ENCODE data around the gene C10orf143. TPM values are rescaled to one million over a fixed set of nuclear protein-coding genes. Genes with fewer than 3 reads are reported as not detected.

The C10orf143 gene
- total and polyA plus RNA-seq, 7 experiments from 2014 or later, result 2.6 to 36.5 (median 11.6) TPM

GRCh38 chr10:130022511-130023299 is 87.9 kb downstream of the C10orf143 start:
- ATAC-seq, result no peak
- Mint-ChIP-seq H3K36me3 (no peaks in the 10 kb centered on the region), H3K4me3 (no peak overlapping the region), H3K27me3 (peaks cover 0 to 4% (median 0%) of the 10 kb centered on the region in 5 donors), H3K4me1 (peaks cover 0 to 9% (median 0%) of the 10 kb centered on the region in 7 donors), H3K27ac (no peak overlapping the region), H3K9me3 (no peaks in the 10 kb centered on the region)
- ChIA-PET CTCF (no interaction called here), POLR2A (no interaction called here)
- intact Hi-C loops (cut with micrococcal nuclease), result no loop called here
- Histone ChIP-seq H3K27me3 (ENCODE audit: control insufficient read depth in 2 of 2, insufficient read depth in 2 of 2, low read length in 2 of 2) (no peaks in the 10 kb centered on the region), H3K4me3 (ENCODE audit: low read length) (no peak overlapping the region), H3K36me3 (ENCODE audit: control insufficient read depth in 2 of 3, insufficient read depth in 3 of 3, low read length in 3 of 3) (no peaks in the 10 kb centered on the region), H3K4me1 (ENCODE audit: control insufficient read depth in 2 of 2, insufficient read depth in 2 of 2, low read length in 2 of 2) (no peaks in the 10 kb centered on the region), H3K9me3 (ENCODE audit: control insufficient read depth in 2 of 3, low read length in 3 of 3) (no peaks in the 10 kb centered on the region), H3K27ac (ENCODE audit: low read depth, low read length) (no peak overlapping the region)
- no peak for DNase-seq

DNA sequence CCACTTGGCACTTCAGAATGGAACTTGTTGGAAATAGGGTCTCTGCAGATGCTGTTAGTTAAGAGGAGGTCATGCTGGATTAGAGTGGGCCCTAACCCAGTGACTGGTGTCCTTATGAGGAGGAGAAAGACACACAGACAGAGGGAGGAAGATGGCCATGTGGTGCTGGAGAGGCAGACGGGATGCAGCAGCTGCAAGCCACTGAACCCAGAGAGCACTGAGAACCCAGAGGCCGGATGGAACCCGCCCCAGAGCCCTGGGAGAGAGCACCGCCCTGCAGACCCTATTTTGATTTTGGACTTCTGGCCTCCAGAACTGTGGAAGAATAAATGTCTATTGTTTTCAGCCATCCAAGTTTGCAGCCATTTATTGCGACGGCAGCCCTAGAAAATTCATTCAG is 88.5 kb downstream of the C10orf143 start:
- intact Hi-C loops (cut with micrococcal nuclease), result no loop called here
- Mint-ChIP-seq H3K4me3 (no peak overlapping the region), H3K27ac (no peak overlapping the region), H3K36me3 (no peaks in the 10 kb centered on the region), H3K4me1 (peaks cover 0 to 9% (median 0%) of the 10 kb centered on the region in 7 donors), H3K27me3 (peaks cover 0 to 4% (median 0%) of the 10 kb centered on the region in 5 donors), H3K9me3 (no peaks in the 10 kb centered on the region)
- DNase-seq (no peak), ATAC-seq (no peak)
- H3K27ac ChIP-seq (ENCODE audit: low read depth, low read length), result no peak overlapping the region
- no peaks in the 10 kb centered on the region for H3K4me1 ChIP-seq (ENCODE audit: control insufficient read depth in 2 of 2, insufficient read depth in 2 of 2, low read length in 2 of 2)
- no peaks in the 10 kb centered on the region for H3K27me3 ChIP-seq (ENCODE audit: control insufficient read depth in 2 of 2, insufficient read depth in 2 of 2, low read length in 2 of 2)
- H3K36me3 ChIP-seq (ENCODE audit: control insufficient read depth in 2 of 3, insufficient read depth in 3 of 3, low read length in 3 of 3), result no peaks in the 10 kb centered on the region
- ChIA-PET CTCF (no interaction called here), POLR2A (no interaction called here)
- H3K9me3 ChIP-seq (ENCODE audit: control insufficient read depth in 2 of 3, low read length in 3 of 3), result no peaks in the 10 kb centered on the region
- H3K4me3 ChIP-seq (ENCODE audit: low read length), result no peak overlapping the region

- POLR2A ChIA-PET, result no interaction called here
- no peaks in the 10 kb centered on the region for H3K4me1 ChIP-seq (ENCODE audit: control insufficient read depth in 2 of 2, insufficient read depth in 2 of 2, low read length in 2 of 2)
- H3K27me3 ChIP-seq (ENCODE audit: control insufficient read depth in 2 of 2, insufficient read depth in 2 of 2, low read length in 2 of 2), result no peaks in the 10 kb centered on the region
- Mint-ChIP-seq H3K4me3 (no peak overlapping the region), H3K4me1 (peaks cover 0 to 9% (median 0%) of the 10 kb centered on the region in 7 donors), H3K36me3 (no peaks in the 10 kb centered on the region), H3K27me3 (peaks cover 0 to 4% (median 0%) of the 10 kb centered on the region in 5 donors), H3K27ac (no peak overlapping the region), H3K9me3 (no peaks in the 10 kb centered on the region)
- H3K36me3 ChIP-seq (ENCODE audit: control insufficient read depth in 2 of 3, insufficient read depth in 3 of 3, low read length in 3 of 3), result no peaks in the 10 kb centered on the region
- H3K9me3 ChIP-seq (ENCODE audit: control insufficient read depth in 2 of 3, low read length in 3 of 3), result no peaks in the 10 kb centered on the region
- no peak overlapping the region for H3K4me3 ChIP-seq (ENCODE audit: low read length)
- H3K27ac ChIP-seq (ENCODE audit: low read depth, low read length), result no peak overlapping the region
- CTCF ChIA-PET, result no interaction called here
- intact Hi-C loops (cut with micrococcal nuclease), result no loop called here
- ATAC-seq, result no peak
- no peak for DNase-seq
Measured at GRCh38 chr10:130021383-130021950, 89.2 kb downstream of the C10orf143 start.

GRCh38 chr10:130020651-130021382 is 89.8 kb downstream of the C10orf143 start:
- Mint-ChIP-seq H3K9me3 (no peaks in the 10 kb centered on the region), H3K4me1 (peaks cover 0 to 9% (median 0%) of the 10 kb centered on the region in 7 donors), H3K36me3 (no peaks in the 10 kb centered on the region), H3K4me3 (no peak overlapping the region), H3K27me3 (peaks cover 0 to 4% (median 0%) of the 10 kb centered on the region in 5 donors), H3K27ac (no peak overlapping the region)
- H3K9me3 ChIP-seq (ENCODE audit: control insufficient read depth in 2 of 3, low read length in 3 of 3), result no peaks in the 10 kb centered on the region
- DNase-seq (no peak), ATAC-seq (no peak)
- no peak overlapping the region for H3K4me3 ChIP-seq (ENCODE audit: low read length)
- H3K36me3 ChIP-seq (ENCODE audit: control insufficient read depth in 2 of 3, insufficient read depth in 3 of 3, low read length in 3 of 3), result no peaks in the 10 kb centered on the region
- H3K27ac ChIP-seq (ENCODE audit: low read depth, low read length), result no peak overlapping the region
- intact Hi-C loops (cut with micrococcal nuclease), result no loop called here
- no peaks in the 10 kb centered on the region for H3K4me1 ChIP-seq (ENCODE audit: control insufficient read depth in 2 of 2, insufficient read depth in 2 of 2, low read length in 2 of 2)
- POLR2A ChIA-PET, result no interaction called here
- H3K27me3 ChIP-seq (ENCODE audit: control insufficient read depth in 2 of 2, insufficient read depth in 2 of 2, low read length in 2 of 2), result no peaks in the 10 kb centered on the region
- CTCF ChIA-PET, result no interaction called here

- Mint-ChIP-seq H3K4me1 (peaks cover 0 to 9% (median 0%) of the 10 kb centered on the region in 7 donors), H3K36me3 (no peaks in the 10 kb centered on the region), H3K27me3 (no peaks in the 10 kb centered on the region), H3K9me3 (no peaks in the 10 kb centered on the region), H3K27ac (no peak overlapping the region), H3K4me3 (no peak overlapping the region)
- H3K9me3 ChIP-seq (ENCODE audit: control insufficient read depth in 2 of 3, low read length in 3 of 3), result no peaks in the 10 kb centered on the region
- H3K27ac ChIP-seq (ENCODE audit: low read depth, low read length), result no peak overlapping the region
- no peak overlapping the region for H3K4me3 ChIP-seq (ENCODE audit: low read length)
- H3K27me3 ChIP-seq (ENCODE audit: control insufficient read depth in 2 of 2, insufficient read depth in 2 of 2, low read length in 2 of 2), result no peaks in the 10 kb centered on the region
- intact Hi-C loops (cut with micrococcal nuclease), result no loop called here
- ChIA-PET CTCF (no interaction called here), POLR2A (no interaction called here)
- no peaks in the 10 kb centered on the region for H3K4me1 ChIP-seq (ENCODE audit: control insufficient read depth in 2 of 2, insufficient read depth in 2 of 2, low read length in 2 of 2)
- ATAC-seq, result no peak
- no peak for DNase-seq
- H3K36me3 ChIP-seq (ENCODE audit: control insufficient read depth in 2 of 3, insufficient read depth in 3 of 3, low read length in 3 of 3), result no peaks in the 10 kb centered on the region
Measured at GRCh38 chr10:130018730-130019185, 91.9 kb downstream of the C10orf143 start.

DNA sequence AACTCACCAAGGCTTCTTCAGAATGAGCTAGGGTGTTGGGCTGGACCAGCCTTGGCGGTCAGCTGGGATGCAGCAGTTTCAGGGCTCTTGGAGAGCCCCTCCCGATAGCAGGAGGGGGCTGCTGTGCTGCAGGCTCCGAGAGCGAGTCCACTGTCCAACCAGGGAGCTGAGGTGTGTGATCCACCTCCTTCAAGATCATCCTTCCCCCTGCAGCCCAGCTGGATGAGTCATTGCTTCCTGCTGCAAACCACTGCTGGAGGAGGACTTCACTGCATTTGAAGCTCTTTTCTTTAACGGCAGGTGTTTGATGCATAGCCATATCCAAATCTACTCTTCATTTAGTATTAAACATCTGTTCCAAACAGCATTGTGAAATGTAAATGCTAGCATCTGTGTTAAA is 92.4 kb downstream of the C10orf143 start:
- Mint-ChIP-seq H3K27ac (no peak overlapping the region), H3K4me1 (peaks cover 0 to 9% (median 0%) of the 10 kb centered on the region in 7 donors), H3K36me3 (no peaks in the 10 kb centered on the region), H3K9me3 (no peaks in the 10 kb centered on the region), H3K27me3 (peaks cover 0 to 5% (median 3%) of the 10 kb centered on the region in 5 donors), H3K4me3 (no peak overlapping the region)
- ATAC-seq (no peak), DNase-seq (no peak)
- H3K36me3 ChIP-seq (ENCODE audit: control insufficient read depth in 2 of 3, insufficient read depth in 3 of 3, low read length in 3 of 3), result no peaks in the 10 kb centered on the region
- no peaks in the 10 kb centered on the region for H3K9me3 ChIP-seq (ENCODE audit: control insufficient read depth in 2 of 3, low read length in 3 of 3)
- intact Hi-C loops (cut with micrococcal nuclease), result no loop called here
- ChIA-PET POLR2A (no interaction called here), CTCF (no interaction called here)
- no peak overlapping the region for H3K4me3 ChIP-seq (ENCODE audit: low read length)
- no peaks in the 10 kb centered on the region for H3K4me1 ChIP-seq (ENCODE audit: control insufficient read depth in 2 of 2, insufficient read depth in 2 of 2, low read length in 2 of 2)
- no peak overlapping the region for H3K27ac ChIP-seq (ENCODE audit: low read depth, low read length)
- no peaks in the 10 kb centered on the region for H3K27me3 ChIP-seq (ENCODE audit: control insufficient read depth in 2 of 2, insufficient read depth in 2 of 2, low read length in 2 of 2)
